ENCODE results near the gene ZFHX3. TPM values are rescaled to one million over a fixed set of nuclear protein-coding genes. Genes with fewer than 3 reads are reported as not detected.

Gene ZFHX3
- total and polyA plus RNA-seq, 4 donors: 2.6 to 32.7 (median 14.7) TPM

DNA sequence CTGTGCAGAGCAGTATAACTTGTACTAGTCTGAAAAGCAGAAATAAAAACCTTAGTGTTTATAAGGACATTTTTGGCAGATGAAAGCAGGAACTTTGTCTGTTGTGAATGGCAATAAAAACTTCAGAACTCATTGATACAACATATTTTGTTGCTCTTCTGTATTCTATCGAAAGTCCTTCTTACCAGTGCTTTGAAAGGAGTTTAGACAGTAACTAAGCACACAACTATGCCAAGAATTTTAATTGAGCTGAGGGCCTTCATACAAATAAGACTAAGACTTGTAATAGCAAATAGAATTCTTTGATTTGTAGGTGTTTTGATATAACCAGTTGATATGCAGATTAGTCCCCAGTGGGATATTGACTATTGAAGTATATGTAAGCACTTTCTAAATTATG lies 308.4 kb downstream of the ZFHX3 start:
- Histone ChIP-seq H3K4me1 (ENCODE audit: control insufficient read depth in 5 of 5, insufficient read depth in 5 of 5, low read length in 5 of 5) (peaks cover 0 to 6% (median 0%) of the 10 kb centered on the region in 5 donors), H3K27ac (ENCODE audit: low read depth in 1 of 2, low read length in 1 of 2) (no peak overlapping the region), H3K9ac (ENCODE audit: insufficient read depth in 1 of 2, low read length in 2 of 2) (no peak overlapping the region), H3K9me3 (ENCODE audit: control insufficient read depth in 4 of 4, insufficient read depth in 3 of 4, low read length in 3 of 4) (no peaks in the 10 kb centered on the region), H3K36me3 (ENCODE audit: control insufficient read depth in 4 of 4, insufficient read depth in 4 of 4, low read length in 4 of 4) (no peaks in the 10 kb centered on the region), H3K4me3 (no peak overlapping the region), H3K27me3 (ENCODE audit: control insufficient read depth in 3 of 3, insufficient read depth in 3 of 3, low read length in 2 of 3) (no peaks in the 10 kb centered on the region)
- DNase-seq (peak in 2 of 3 donors; percentile 22 to 24), ATAC-seq (ENCODE audit: insufficient read depth, low FRiP score) (no peak)
- TF ChIP-seq, protein P1, sequence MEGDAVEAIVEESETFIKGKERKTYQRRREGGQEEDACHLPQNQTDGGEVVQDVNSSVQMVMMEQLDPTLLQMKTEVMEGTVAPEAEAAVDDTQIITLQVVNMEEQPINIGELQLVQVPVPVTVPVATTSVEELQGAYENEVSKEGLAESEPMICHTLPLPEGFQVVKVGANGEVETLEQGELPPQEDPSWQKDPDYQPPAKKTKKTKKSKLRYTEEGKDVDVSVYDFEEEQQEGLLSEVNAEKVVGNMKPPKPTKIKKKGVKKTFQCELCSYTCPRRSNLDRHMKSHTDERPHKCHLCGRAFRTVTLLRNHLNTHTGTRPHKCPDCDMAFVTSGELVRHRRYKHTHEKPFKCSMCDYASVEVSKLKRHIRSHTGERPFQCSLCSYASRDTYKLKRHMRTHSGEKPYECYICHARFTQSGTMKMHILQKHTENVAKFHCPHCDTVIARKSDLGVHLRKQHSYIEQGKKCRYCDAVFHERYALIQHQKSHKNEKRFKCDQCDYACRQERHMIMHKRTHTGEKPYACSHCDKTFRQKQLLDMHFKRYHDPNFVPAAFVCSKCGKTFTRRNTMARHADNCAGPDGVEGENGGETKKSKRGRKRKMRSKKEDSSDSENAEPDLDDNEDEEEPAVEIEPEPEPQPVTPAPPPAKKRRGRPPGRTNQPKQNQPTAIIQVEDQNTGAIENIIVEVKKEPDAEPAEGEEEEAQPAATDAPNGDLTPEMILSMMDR (IDR thresholded peaks at IDR 0.05; ENCODE audit: control extremely low read depth, extremely low read depth): no peak
- WGBS, 2 donors: 50 to 80% methylated on average over 1 of the region's 1 CpG

DNA sequence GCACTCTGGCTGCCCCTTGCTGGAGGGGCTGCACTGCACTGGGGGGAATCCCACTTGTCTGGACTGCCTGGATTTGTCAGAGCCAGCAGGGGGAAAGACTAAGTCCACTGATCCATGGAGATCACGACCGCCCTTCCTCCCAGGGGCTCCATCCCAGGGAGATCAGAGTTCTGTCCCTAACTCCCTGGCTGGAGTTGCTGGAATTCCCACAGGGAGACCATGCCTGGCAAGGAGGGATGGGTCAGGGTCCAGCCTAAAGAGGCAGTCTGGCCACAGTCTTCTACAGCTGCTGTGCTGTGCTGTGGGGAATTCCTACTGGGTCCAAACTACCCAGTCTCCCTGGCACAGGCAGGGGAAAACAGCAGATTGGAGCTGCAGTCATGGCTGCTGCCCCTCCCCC lies 311.9 kb downstream of the ZFHX3 start:
- TF ChIP-seq, protein P1 (IDR thresholded peaks at IDR 0.05; ENCODE audit: control extremely low read depth, extremely low read depth): no peak
- ATAC-seq (ENCODE audit: insufficient read depth, low FRiP score) (no peak), DNase-seq (no peak)
- no peak overlapping the region for H3K4me3 ChIP-seq
- H3K9ac ChIP-seq (ENCODE audit: insufficient read depth in 1 of 2, low read length in 2 of 2): no peak overlapping the region
- no peaks in the 10 kb centered on the region for H3K27me3 ChIP-seq (ENCODE audit: control insufficient read depth in 3 of 3, insufficient read depth in 3 of 3, low read length in 2 of 3)
- no peak overlapping the region for H3K27ac ChIP-seq (ENCODE audit: low read depth in 1 of 2, low read length in 1 of 2)
- 89 to 94% methylated on average over 2 of the region's 2 CpGs for WGBS, 2 donors
- no peaks in the 10 kb centered on the region for H3K36me3 ChIP-seq (ENCODE audit: control insufficient read depth in 4 of 4, insufficient read depth in 4 of 4, low read length in 4 of 4)
- no peaks in the 10 kb centered on the region for H3K9me3 ChIP-seq (ENCODE audit: control insufficient read depth in 4 of 4, insufficient read depth in 3 of 4, low read length in 3 of 4)
- peaks cover 0 to 4% (median 0%) of the 10 kb centered on the region in 5 donors for H3K4me1 ChIP-seq (ENCODE audit: control insufficient read depth in 5 of 5, insufficient read depth in 5 of 5, low read length in 5 of 5)

Small RNA genes lying within 50 kb of the gene (small RNA-seq; reads per million reads assigned to genes)
- not detected for gene AC002044.1 (ENCODE audit: low replicate concordance)
- gene RNU7-71P (ENCODE audit: low replicate concordance): not detected
